K562 (cell line): Measurements from ENCODE around the gene UCHL1. TPM values are rescaled to one million over a fixed set of nuclear protein-coding genes. Genes with fewer than 3 reads are reported as not detected.

Experiments
- ATAC-seq: fragments of 200-7000 bp; cut with Tn5 transposase; 3 replicates; pipeline ENCODE4 v1.9.1; 2020; ENCODE audit warnings: moderate library complexity
- BruUV-seq: library from RNA; stranded (reverse); fragments of 400-500 nt; replicated peaks from 2 replicates; lab custom pipeline; 2021; lab: Mats Ljungman, UMichigan
- CTCF ChIA-PET: fragments of 300-600 bp; formaldehyde crosslinking; extraction: SDS; loops from one replicate; lab custom pipeline; 2021; ENCODE audit warnings: low intra/inter-chr PET ratio; lab: Yijun Ruan, JAX
- POLR2A ChIA-PET: fragments of 300-600, 350-650 bp; sonication (Branson Sonifier 250); formaldehyde crosslinking; extraction: SDS; loops from one replicate; lab custom pipeline; 2021; ENCODE audit warnings: antibody characterized with exemption, inconsistent platforms; lab: Yijun Ruan, JAX
- DNase-seq, 4 experiments: peaks; one replicate each; pipeline versions ENCODE4 v3.0.0 to v3.0.0-alpha.2; 2011 to 2018; ENCODE audit warnings: low spot score in 3 of 4, mixed read lengths in 3 of 4; ENCODE audit errors: extremely low read depth in 1 of 4
- FAIRE-seq: peaks from 2 replicates; lab custom pipeline; 2011; peaks lifted over from hg19 to GRCh38; lab: Jason Lieb, UNC
- H2AFZ ChIP-seq: 2 replicates; pipeline ENCODE4 v1.6.0; 2011; ENCODE audit warnings: low read depth, low read length, control low read depth, inconsistent platforms
- H3K27ac ChIP-seq: fragments of 200-600 bp; 3 replicates; pipeline ENCODE4 v1.8.0; 2011; ENCODE audit warnings: low read depth, mild to moderate bottlenecking, control low read depth, inconsistent platforms, low read length, moderate library complexity, mixed read lengths; ENCODE audit errors: extremely low read depth
- H3K27me3 ChIP-seq, 2 experiments: fragments of 300-600 bp in 1 of 2; 2 replicates in 1 of 2; 3 replicates in 1 of 2; pipeline versions ENCODE4 v1.6.0 to v1.8.0; 2011; ENCODE audit warnings: inconsistent platforms in 2 of 2, low read length in 2 of 2, mild to moderate bottlenecking in 1 of 2, mixed read lengths in 1 of 2, moderate library complexity in 1 of 2; ENCODE audit not compliant: control insufficient read depth in 2 of 2, insufficient read depth in 2 of 2
- H3K36me3 ChIP-seq: fragments of 300-600 bp; 3 replicates; pipeline ENCODE4 v1.8.0; 2011; ENCODE audit warnings: mild to moderate bottlenecking, low read length, inconsistent platforms; ENCODE audit not compliant: control insufficient read depth, insufficient read depth
- H3K4me1 ChIP-seq, 2 experiments: fragments of 200-600 bp in 1 of 2; replicated peaks in 1 of 2; 2 replicates in 1 of 2; 3 replicates in 1 of 2; pipeline versions ENCODE4 v1.5.1 to v1.8.0; 2011; ENCODE audit warnings: inconsistent platforms in 2 of 2, low read length in 2 of 2, mild to moderate bottlenecking in 1 of 2, mixed read lengths in 1 of 2, moderate library complexity in 1 of 2; ENCODE audit not compliant: control insufficient read depth in 2 of 2, insufficient read depth in 2 of 2
- H3K4me2 ChIP-seq: 2 replicates; pipeline ENCODE4 v1.6.1; 2011; ENCODE audit warnings: low read length, control low read depth, inconsistent platforms, mixed read lengths; ENCODE audit not compliant: insufficient read depth
- H3K4me3 ChIP-seq: fragments of 200-600 bp; sonication (generic), shearing (Covaris generic); 2 replicates; pipeline ENCODE4 v1.5.1; 2016; ENCODE audit warnings: control low read depth, inconsistent platforms
- H3K79me2 ChIP-seq: fragments of 200-600 bp; 3 replicates; pipeline ENCODE4 v1.8.0; 2011; ENCODE audit warnings: low read length, inconsistent platforms; ENCODE audit not compliant: control insufficient read depth, insufficient read depth
- H3K9ac ChIP-seq, 2 experiments: 2 replicates each; pipeline versions ENCODE4 v1.6.0 to v1.6.1; 2011; ENCODE audit warnings: low read depth in 2 of 2, low read length in 2 of 2, control low read depth in 1 of 2, inconsistent platforms in 1 of 2, mild to moderate bottlenecking in 1 of 2, mixed read lengths in 1 of 2; ENCODE audit not compliant: insufficient read depth in 1 of 2
- H3K9me1 ChIP-seq: one replicate; pipeline ENCODE4 v1.6.0; 2011; ENCODE audit warnings: inconsistent platforms, mild to moderate bottlenecking, low read length, moderate library complexity; ENCODE audit not compliant: control insufficient read depth, insufficient read depth
- H3K9me3 ChIP-seq: replicated peaks from 2 replicates; pipeline ENCODE4 v1.5.1; 2011; ENCODE audit warnings: low read depth, low read length, inconsistent platforms; ENCODE audit not compliant: control insufficient read depth, insufficient read depth
- H4K20me1 ChIP-seq: replicated peaks from 2 replicates; pipeline ENCODE4 v1.6.1; 2011; ENCODE audit warnings: low read length, inconsistent platforms, mixed read lengths; ENCODE audit not compliant: control insufficient read depth, insufficient read depth
- AFF1 ChIP-seq, 2 experiments: fragments of 450-650 bp; IDR thresholded peaks; 2 replicates each; pipeline ENCODE4 v1.6.1; 2018; ENCODE audit warnings: mild to moderate bottlenecking in 2 of 2, low read depth in 1 of 2; ENCODE audit not compliant: partially characterized antibody in 2 of 2
- DNMT1 ChIP-seq: fragments of 450-650 bp; IDR thresholded peaks from 2 replicates; pipeline ENCODE4 v1.6.1; 2016; ENCODE audit warnings: antibody characterized with exemption, mild to moderate bottlenecking
- E2F5 ChIP-seq: sonication (generic); formaldehyde crosslinking; IDR thresholded peaks from 2 replicates; pipeline ENCODE4 v1.8.0; 2022; ENCODE audit warnings: mild to moderate bottlenecking, missing genetic modification reagents
- EHMT2 ChIP-seq: fragments of 450-650 bp; IDR thresholded peaks from 2 replicates; pipeline ENCODE4 v1.6.1; 2018; ENCODE audit warnings: antibody characterized with exemption
- ETV5 ChIP-seq: sonication (generic); formaldehyde crosslinking; IDR thresholded peaks from 2 replicates; pipeline ENCODE4 v1.4.0; 2020; ENCODE audit warnings: low read depth, mild to moderate bottlenecking, missing genetic modification reagents
- HNRNPUL1 ChIP-seq: fragments of 200-400 bp; formaldehyde crosslinking; IDR thresholded peaks from 2 replicates; pipeline ENCODE4 v1.6.1; 2017; ENCODE audit warnings: low read length
- MCM7 ChIP-seq, 2 experiments: fragments of 450-650 bp; IDR thresholded peaks; 2 replicates each; pipeline ENCODE4 v1.6.1; 2016 to 2018
- NFXL1 ChIP-seq: fragments of 450-650 bp; formaldehyde crosslinking; IDR thresholded peaks from 2 replicates; pipeline ENCODE4 v1.4.0; 2021; ENCODE audit warnings: mild to moderate bottlenecking
- PHF8 ChIP-seq: fragments of 200-600 bp; sonication (generic); IDR thresholded peaks from 2 replicates; pipeline ENCODE4 v1.6.1; 2012; ENCODE audit warnings: mixed run types, mild to moderate bottlenecking, inconsistent platforms, low read length, moderate library complexity, borderline replicate concordance
- PTTG1 ChIP-seq: fragments of 450-650 bp; IDR thresholded peaks from 2 replicates; pipeline ENCODE4 v1.6.1; 2016; ENCODE audit warnings: low read depth, mild to moderate bottlenecking, missing genetic modification characterization, missing compliant biosample characterization
- RUNX1 ChIP-seq: sonication (generic); IDR thresholded peaks from 2 replicates; pipeline ENCODE4 v1.6.1; 2016; ENCODE audit warnings: antibody characterized with exemption, low read depth
- SMARCC2 ChIP-seq: fragments of 450-650 bp; IDR thresholded peaks from 2 replicates; pipeline ENCODE4 v1.6.1; 2017; ENCODE audit warnings: antibody characterized with exemption, moderate library complexity, mild to moderate bottlenecking, low read depth
- TAF7 ChIP-seq: fragments of 450-650 bp; IDR thresholded peaks from 2 replicates; pipeline ENCODE4 v1.6.1; 2016; ENCODE audit warnings: missing genetic modification characterization, missing compliant biosample characterization
- XRCC4 ChIP-seq: IDR thresholded peaks from one replicate; pipeline ENCODE4 v1.6.1; 2011; ENCODE audit not compliant: insufficient read depth, insufficient read length; ENCODE audit errors: extremely low read depth
- ZNF316 ChIP-seq: fragments of 450-650 bp; IDR thresholded peaks from 2 replicates; pipeline ENCODE4 v1.6.1; 2016
- WGBS: fragments of 100-300 bp; shearing (Covaris generic); methylation state at CpG from one replicate; pipeline ENCODE4 v1.1.6; 2016; ENCODE audit warnings: low coverage, mixed read lengths; ENCODE audit not compliant: insufficient coverage; ENCODE audit errors: missing lambda C conversion rate; 5-methylcytosine and 5-hydroxymethylcytosine counted together
- in situ Hi-C: fragments of 300-500 bp; cut with MboI; formaldehyde crosslinking; loops from 4 replicates; pipeline ENCODE4 v1.15.0; 2018; ENCODE audit warnings: inconsistent platforms, mixed read lengths
- intact Hi-C: fragments of 100-400 bp; cut with micrococcal nuclease; formaldehyde crosslinking; loops from 2 replicates; pipeline ENCODE4 v1.14.2; 2022
- polyA plus RNA-seq, 8 experiments: library from polyadenylated mRNA; depleted of rRNA in 4 of 8; stranded (reverse) in 5 of 8; unstranded in 3 of 8; fragments of >200 nt; fragmentation: Nextera tagmentation in 2 of 8; fragmentation: Illumina TruSeq in 1 of 8; extraction: Ambion mirVana in 2 of 8; extraction: Trizol in 1 of 8; gene quantifications; 2 replicates each; pipeline versions ENCODE4 v1.2.1 to v1.2.3, GENCODE V29; 2011 to 2014; ENCODE audit warnings: inconsistent platforms in 1 of 8, missing spikeins in 1 of 8
- total RNA-seq, 7 experiments: library from RNA; depleted of rRNA in 6 of 7; stranded (reverse); fragments of >200 nt in 6 of 7; fragmentation: Illumina TruSeq in 2 of 7; extraction: Trizol in 2 of 7; gene quantifications; 2 replicates each; pipeline versions ENCODE4 v1.2.1 to v1.2.3, GENCODE V29; 2011 to 2021; ENCODE audit warnings: low replicate concordance in 1 of 7
- TF ChIP-seq, protein P1 (sequence below): sonication (generic); formaldehyde crosslinking; IDR thresholded peaks from 2 replicates; pipeline ENCODE4 v1.8.1; 2022; ENCODE audit warnings: missing genetic modification reagents
- TF ChIP-seq, protein P2 (sequence below): fragments of 200-800 bp; sonication (Bioruptor generic); IDR thresholded peaks from 2 replicates; pipeline ENCODE4 v1.6.1; 2017; ENCODE audit warnings: missing genetic modification characterization, missing compliant biosample characterization

The UCHL1 gene
- total and polyA plus RNA-seq, 9 of the 15 experiments (the other 6 are each of a cell fraction or from before 2014, with no cell fraction given): 0.42 TPM; not detected in 8

DNA sequence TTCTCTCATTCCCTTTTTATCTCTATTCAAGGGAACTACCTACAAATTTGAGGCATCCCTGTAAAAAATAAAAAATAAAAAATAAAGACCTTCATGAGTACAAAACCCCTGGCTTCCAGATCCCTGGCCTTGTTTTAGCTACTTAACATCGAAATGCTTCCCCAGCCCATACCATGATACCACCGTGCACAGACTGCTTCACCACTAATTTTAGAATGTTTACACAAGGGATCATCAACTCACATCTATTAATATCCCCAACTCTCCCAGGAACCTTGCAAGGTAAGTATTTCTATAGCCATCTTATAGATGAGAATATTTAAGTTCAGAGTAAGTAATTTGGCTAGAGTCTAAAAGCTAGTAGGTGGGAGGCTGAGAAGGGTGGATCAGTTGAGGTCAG, 51.7 kb downstream of the UCHL1 start:
- no peak for DNase-seq
- TF ChIP-seq RUNX1 (no peak), TAF7 (tag) (no peak), ZNF316 (no peak), E2F5 (CRISPR knock-in tag) (no peak), MCM7 (IDR thresholded peaks at IDR 0.05) (no peak), PHF8 (no peak), PTTG1 (no peak), XRCC4 (no peak), EHMT2 (no peak), ETV5 (CRISPR knock-in tag) (no peak), AFF1 (IDR thresholded peaks at IDR 0.05; ENCODE audit: low read depth in 1 of 2, partially characterized antibody in 2 of 2) (no peak), NFXL1 (no peak), SMARCC2 (no peak), HNRNPUL1 (no peak), DNMT1 (no peak)
- TF ChIP-seq, protein P1, sequence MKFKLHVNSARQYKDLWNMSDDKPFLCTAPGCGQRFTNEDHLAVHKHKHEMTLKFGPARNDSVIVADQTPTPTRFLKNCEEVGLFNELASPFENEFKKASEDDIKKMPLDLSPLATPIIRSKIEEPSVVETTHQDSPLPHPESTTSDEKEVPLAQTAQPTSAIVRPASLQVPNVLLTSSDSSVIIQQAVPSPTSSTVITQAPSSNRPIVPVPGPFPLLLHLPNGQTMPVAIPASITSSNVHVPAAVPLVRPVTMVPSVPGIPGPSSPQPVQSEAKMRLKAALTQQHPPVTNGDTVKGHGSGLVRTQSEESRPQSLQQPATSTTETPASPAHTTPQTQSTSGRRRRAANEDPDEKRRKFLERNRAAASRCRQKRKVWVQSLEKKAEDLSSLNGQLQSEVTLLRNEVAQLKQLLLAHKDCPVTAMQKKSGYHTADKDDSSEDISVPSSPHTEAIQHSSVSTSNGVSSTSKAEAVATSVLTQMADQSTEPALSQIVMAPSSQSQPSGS (CRISPR knock-in tag): no peak
- TF ChIP-seq, protein P2, sequence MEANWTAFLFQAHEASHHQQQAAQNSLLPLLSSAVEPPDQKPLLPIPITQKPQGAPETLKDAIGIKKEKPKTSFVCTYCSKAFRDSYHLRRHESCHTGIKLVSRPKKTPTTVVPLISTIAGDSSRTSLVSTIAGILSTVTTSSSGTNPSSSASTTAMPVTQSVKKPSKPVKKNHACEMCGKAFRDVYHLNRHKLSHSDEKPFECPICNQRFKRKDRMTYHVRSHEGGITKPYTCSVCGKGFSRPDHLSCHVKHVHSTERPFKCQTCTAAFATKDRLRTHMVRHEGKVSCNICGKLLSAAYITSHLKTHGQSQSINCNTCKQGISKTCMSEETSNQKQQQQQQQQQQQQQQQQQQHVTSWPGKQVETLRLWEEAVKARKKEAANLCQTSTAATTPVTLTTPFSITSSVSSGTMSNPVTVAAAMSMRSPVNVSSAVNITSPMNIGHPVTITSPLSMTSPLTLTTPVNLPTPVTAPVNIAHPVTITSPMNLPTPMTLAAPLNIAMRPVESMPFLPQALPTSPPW: no peak

More for the DNA sequence above, 51.7 kb downstream of the UCHL1 start:
- Histone ChIP-seq H3K27me3 (no peaks in the 10 kb centered on the region; a peak in 1 of 5 replicates), H3K79me2 (no peaks in the 10 kb centered on the region), H3K4me2 (no peak overlapping the region), H3K4me1 (no peaks in the 10 kb centered on the region), H4K20me1 (no peaks in the 10 kb centered on the region), H3K9me1 (no peaks in the 10 kb centered on the region), H3K9me3 (no peaks in the 10 kb centered on the region), H3K36me3 (no peaks in the 10 kb centered on the region), H3K4me3 (no peak overlapping the region), H2AFZ (no peak overlapping the region), H3K9ac (no peak overlapping the region), H3K27ac (no peak overlapping the region)
- ATAC-seq (no peak), FAIRE-seq (no peak)
- POLR2A ChIA-PET: no interaction called here
- BruUV-seq: no TSS peak
- CTCF ChIA-PET: no interaction called here
- 0% methylated on average over 2 of the region's 2 CpGs for WGBS
- in situ Hi-C loops (no loop called here), intact Hi-C loops (no loop called here)
